DMS79 treated with DMSO at 0.1 percent for 48 hours (cell line): ENCODE data around the gene GRK5.
"Not testable (repeated sequence)": the region's sequence is repeated elsewhere in the genome, so short reads cannot be mapped to it uniquely, and the experiment has no call there.

Experiments
- DNase-seq: peaks from one replicate; lab custom pipeline; 2025; lab: John Stamatoyannopoulos, UW

Gene GRK5

DNA sequence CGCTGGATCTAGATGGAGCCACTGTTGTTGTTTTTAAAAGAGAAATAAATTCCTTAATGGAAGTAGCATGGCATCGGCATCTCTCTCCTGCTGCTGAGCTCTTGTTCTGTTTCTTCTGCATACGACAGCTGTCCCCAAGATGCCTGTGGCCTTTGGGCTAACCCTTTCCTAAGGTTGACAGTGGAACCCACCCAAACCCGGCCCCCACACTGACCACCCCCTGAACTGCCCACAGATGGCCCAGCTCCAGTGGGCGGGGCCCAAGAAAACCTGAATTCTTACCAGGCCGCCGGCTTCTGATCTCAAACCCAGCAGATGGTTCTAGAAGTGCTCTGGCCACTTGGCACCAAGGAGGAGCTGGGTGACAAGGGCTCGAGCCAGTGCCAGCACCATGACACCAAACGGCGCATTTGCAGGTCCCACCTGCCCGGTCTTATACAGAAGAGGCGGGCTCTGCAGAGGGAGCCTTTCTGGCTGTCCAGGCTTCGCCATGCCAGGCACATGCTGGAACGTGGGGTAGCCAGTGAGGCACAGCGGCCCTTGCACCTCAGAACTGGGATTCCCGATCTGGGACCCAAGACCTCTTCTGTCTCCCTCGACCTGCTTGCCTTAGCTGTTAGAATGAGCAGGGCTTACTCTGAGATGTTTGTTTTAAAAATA lies 252.4 kb downstream of the GRK5 start:
- no peak for DNase-seq

- DNase-seq: no peak
Observed at GRCh38 chr10:119460369-119461195, 253.2 kb downstream of the GRK5 start.

GRCh38 chr10:119461380-119461779 lies 254.0 kb downstream of the GRK5 start:
- DNase-seq: no peak

- DNase-seq: no peak
Observed at GRCh38 chr10:119461923-119462322, 254.6 kb downstream of the GRK5 start.

GRCh38 chr10:119462773-119463172 lies 255.4 kb downstream of the GRK5 start:
- no peak for DNase-seq

DNA sequence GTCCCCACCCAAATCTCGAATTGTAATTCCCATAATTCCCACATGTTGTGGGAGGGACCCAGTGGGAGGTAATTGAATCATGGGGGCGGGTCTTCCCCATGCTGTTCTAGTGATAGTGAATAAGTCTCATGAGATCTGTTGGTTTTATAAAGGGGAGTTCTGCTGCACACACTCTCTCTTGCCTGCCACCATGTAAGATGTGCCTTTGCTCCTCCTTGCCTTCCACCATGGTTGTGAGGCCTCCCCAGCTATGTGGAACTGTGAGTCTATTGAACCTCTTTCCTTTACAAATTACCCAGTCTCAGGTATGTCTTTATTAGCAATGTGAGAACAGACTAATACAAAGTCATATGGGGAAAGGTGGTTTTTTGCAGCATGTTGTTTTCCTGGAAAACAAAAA lies 255.8 kb downstream of the GRK5 start:
- DNase-seq: not testable (repeated sequence)

DNA sequence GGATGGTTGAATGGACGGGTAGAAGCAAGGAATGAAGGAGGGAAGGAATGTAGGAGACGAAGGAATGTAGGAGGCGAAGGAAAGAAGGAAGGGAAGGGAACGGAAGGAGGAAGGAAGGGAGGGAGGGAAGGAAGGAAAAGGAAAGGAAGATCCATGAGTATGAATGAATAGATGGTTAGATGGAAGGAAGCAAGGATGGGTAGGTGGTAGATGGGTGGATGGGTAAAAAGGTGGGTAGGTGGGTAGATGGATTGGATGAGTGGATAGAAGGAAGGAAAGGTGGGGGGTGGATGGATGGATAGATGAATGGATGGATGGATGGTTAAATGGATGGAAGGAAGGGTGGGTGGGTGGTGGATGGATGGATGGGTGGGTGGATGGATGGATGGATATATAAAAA lies 257.7 kb downstream of the GRK5 start:
- no peak for DNase-seq

DNA sequence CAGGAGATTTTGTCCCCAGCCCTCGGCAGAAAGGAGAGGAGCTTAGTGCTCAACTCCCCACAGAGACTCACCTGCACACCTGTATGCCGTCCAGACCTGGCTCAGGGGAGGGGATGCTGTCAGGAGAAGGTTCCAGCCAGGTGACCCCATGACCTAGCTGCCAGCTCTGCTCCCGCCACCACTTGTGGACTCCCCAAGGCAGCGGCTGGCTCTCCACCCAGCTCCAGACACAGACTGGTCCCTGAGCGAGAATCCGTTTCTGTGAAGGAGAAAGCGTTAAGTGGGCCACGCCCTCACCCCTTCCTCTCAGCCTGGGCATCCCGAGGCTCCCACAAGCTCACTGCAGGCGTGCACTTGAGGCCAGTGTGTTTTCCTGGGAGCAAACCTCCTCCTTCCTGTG lies 258.7 kb downstream of the GRK5 start:
- no peak for DNase-seq

GRCh38 chr10:119466655-119467054 lies 259.3 kb downstream of the GRK5 start:
- no peak for DNase-seq

DNA sequence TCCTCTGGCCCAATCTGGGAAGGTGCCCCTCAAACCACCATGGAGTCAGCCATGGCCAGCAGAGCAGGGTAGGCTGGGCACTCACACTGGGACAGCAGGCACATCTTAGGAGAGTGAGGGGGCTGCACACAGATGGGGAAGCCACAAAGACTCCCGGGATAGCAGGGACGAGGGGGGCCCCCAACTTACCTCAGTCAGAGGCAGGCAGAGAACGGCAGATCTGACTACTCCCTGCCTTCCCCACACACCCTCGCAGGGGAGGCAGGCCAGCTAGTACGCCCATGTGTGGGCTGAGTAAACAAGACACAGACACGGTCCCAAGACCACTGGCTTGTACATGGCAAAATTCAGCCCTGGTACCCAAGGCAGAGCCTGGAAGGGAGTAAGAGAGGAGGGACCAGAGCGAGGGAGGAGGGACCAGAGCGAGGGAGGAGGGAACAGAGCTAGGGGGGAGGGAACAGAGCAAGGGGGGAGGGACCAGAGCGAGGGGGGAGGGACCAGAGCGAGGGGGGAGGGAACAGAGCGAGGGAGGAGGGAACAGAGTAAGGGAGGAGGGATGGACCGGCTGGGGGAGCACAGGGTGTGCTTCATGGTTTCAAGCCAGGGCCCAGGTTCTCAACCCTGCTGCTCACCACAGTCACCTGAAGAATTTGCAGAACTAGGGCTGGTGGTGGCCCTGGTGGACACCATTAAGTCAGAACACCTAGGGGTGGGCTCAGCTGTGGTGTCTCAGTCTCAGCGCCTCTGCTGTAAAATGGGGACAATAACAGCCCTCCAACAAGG lies 261.4 kb downstream of the GRK5 start:
- no peak for DNase-seq

GRCh38 chr10:119469325-119469707 lies 261.9 kb downstream of the GRK5 start:
- no peak for DNase-seq

DNA sequence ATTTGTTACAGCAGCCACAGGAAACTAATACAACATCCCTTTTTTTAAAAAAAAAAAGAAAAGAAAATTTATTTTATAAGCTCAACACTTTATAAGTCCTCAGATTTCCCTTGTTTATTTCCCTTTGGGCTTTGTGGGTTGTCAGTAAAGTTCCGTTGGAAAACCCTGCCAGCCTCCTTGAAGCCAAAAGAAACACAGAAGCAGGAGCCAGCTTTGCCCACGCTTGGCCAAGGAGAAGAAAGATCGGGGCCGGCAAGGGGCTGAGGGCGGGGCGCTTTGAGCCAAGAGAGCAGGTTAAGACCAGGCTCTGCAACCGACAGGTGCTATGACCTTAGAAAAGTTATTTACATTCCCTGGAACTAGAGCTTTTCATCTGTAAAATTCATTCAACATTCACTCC lies 262.5 kb downstream of the GRK5 start:
- no peak for DNase-seq

DNA sequence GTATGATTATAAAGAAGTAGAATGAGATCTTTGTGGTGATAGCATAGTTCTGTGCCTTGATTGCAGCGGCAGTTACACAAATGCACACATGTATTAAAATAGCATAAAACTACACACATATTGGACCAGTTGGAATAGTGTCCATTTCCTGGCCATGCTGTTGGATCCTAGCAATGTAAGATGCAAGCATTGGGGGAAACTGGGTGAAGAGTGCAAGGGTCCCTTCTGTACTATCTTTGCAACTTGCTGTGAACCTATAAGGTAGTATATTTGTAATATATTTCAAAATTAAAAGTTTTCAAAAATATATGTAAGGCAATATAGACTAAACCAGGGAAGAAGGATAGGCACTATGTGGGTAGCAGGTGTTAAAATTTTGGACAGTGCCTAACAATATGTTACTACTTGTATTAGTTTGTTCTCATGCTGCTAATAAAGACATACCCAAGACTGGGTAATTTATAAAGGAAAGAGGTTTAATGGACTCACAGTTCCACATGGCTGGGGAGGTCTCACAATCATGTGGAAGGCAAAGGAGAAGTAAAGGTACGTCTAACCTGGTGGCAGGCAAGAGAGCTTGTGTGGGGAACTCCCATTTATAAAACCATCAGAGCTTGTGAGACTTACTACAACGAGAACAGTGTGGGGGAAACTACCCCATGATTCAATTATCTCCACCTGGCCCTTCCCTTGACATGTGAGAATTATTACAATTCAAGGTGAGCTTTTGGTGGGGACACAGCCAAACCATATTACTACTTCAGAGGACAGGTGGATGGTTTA lies 263.7 kb downstream of the GRK5 start:
- no peak for DNase-seq

DNA sequence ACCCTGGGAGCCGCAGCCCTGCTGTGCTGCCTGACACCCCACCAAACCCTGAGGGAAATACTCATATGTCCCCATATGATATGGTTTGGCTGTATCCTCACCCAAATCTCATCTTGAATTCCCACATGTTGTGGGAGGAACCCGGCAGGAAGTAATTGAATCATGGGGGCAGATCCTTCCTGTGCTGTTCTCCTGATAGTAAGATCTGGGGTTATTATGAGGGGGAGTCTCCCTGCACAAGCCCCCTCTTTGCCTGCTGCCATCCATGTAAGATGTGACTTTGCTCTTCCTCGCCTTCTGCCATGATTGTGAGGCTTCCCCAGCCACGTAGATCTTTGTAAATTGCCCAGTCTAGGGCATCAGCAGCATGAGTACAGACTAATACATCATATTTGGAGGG lies 266.4 kb downstream of the GRK5 start:
- DNase-seq: no peak

GRCh38 chr10:119474606-119475005 lies 267.2 kb downstream of the GRK5 start:
- no peak for DNase-seq

DNA sequence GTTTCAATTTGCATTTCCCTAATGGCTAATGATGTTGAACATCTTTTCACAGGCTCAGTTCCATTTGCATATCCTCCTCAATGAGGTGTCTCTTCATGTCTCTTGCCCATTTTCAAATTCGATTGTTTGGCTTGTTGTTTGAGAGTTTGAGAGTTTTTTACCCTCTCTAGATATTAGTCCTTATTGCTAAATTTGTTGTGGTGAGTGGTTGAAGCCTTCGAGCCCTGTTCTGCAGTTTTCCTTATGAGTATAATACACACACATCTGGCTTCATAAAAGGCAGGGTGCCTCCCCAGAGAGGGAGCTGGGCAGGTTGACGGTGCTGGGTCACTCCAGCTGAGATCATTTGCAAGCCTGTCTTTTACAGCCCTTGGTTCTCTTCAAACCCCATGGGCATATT lies 270.1 kb downstream of the GRK5 start:
- no peak for DNase-seq

- no peak for DNase-seq
Observed at GRCh38 chr10:119478111-119478802, 270.9 kb downstream of the GRK5 start.

GRCh38 chr10:119478811-119479341 lies 271.5 kb downstream of the GRK5 start:
- no peak for DNase-seq

- DNase-seq: no peak
Observed at GRCh38 chr10:119479532-119479931, 272.2 kb downstream of the GRK5 start.

DNA sequence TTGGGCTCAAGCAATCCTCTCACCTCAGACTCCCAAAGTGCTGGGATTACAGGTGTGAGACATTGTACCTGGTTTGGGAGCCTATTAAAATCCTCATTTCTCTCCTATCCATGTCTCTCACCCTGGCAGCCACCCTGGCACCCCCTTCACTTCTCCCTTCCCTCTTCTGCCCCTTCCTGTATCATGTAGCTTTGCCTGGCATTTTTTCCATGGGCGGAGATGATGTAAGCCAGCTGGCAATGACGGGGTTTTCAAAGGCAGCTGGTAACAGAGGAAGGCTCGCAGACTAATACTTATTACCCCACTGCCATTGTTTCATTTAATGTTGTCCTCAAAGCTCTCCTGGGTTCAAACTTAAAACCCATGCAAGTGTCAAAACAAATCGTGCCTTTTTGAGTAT lies 273.3 kb downstream of the GRK5 start:
- no peak for DNase-seq

DNA sequence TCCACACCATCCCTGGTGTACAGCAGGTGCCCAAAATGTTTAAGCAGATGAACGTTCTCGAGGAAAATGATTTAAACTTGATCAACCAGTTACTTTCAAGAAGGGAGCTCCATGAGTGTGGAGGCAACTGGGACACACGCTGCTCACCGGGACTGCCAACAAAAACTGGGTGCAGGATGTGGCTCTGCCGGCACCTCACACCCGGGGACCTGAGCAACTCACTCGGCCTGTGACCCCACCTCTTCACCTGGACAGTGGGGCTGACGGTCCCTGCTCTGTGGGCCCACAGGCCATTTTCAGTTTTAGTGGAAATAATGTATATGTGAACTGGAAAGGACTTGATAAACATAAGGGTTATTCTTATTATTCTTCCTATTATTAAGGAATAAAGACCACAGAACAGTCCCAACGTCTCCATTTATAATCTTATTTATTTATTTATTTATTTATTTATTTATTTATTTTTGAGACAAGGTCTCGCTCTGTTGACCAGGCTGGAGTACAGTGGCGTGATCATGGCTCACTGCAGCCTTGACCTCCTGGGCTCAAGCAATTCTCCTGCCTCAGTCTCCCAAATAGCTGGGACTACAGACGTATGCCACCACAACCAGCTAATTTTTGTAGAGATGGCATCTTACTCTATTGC lies 274.5 kb downstream of the GRK5 start:
- no peak for DNase-seq
